OCI-LY7 (cell line): ENCODE results near the gene RTKN2.

Experiments used
- EZH2phosphoT487 ChIP-seq: fragments of 200-600 bp; sonication (generic); IDR thresholded peaks from 2 replicates; pipeline ENCODE4 v1.6.1; 2018; ENCODE audit warnings: low read depth, borderline replicate concordance, mild to moderate bottlenecking, mixed run types, antibody characterized with exemption, low read length, moderate library complexity, mixed read lengths
- TF ChIP-seq, protein P1 (sequence below): fragments of 200-600 bp; sonication (generic); conservative IDR thresholded peaks from 2 replicates; pipeline ENCODE4 v1.5.1; 2014; ENCODE audit warnings: mild to moderate bottlenecking, antibody characterized with exemption, low read length, moderate library complexity, mixed read lengths

DNA sequence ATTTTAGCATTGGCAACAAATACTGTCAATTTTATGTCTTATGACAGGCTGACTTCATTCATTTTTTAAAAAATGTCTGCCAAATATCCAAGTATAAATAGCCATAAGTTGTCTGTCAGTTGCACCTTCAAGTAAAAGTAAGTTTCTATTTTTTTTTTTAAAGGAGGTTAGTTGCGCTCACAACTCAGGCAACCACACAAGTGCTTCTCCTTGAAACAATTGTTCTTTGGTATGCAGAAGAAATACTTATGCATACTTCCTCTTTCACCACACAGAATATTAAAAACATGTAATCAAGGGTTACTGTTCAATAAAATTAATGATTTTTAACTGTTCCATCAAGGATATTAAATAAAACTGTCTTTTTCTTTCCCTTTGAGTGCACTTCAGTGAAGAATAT lies 97.9 kb downstream of the RTKN2 start:
- TF ChIP-seq, protein P1, sequence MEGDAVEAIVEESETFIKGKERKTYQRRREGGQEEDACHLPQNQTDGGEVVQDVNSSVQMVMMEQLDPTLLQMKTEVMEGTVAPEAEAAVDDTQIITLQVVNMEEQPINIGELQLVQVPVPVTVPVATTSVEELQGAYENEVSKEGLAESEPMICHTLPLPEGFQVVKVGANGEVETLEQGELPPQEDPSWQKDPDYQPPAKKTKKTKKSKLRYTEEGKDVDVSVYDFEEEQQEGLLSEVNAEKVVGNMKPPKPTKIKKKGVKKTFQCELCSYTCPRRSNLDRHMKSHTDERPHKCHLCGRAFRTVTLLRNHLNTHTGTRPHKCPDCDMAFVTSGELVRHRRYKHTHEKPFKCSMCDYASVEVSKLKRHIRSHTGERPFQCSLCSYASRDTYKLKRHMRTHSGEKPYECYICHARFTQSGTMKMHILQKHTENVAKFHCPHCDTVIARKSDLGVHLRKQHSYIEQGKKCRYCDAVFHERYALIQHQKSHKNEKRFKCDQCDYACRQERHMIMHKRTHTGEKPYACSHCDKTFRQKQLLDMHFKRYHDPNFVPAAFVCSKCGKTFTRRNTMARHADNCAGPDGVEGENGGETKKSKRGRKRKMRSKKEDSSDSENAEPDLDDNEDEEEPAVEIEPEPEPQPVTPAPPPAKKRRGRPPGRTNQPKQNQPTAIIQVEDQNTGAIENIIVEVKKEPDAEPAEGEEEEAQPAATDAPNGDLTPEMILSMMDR = no peak
- no peak for TF ChIP-seq EZH2phosphoT487
